Activated CD4-positive, alpha-beta T cell treated with anti-CD3 and anti-CD28 coated beads, Interleukin-2, amount 50 U/mL, for 16 hours (primary cell): ENCODE measurements around the gene PDP2.
"Not testable (repeated sequence)": the region's sequence is repeated elsewhere in the genome, so short reads cannot be mapped to it uniquely, and the experiment has no call there.

ENCODE experiments used
- DNase-seq: peaks from one replicate; pipeline ENCODE4 v3.0.0-alpha.2; 2020

PDP2 gene

GRCh38 chr16:66886914-66887313 is 6.6 kb downstream of the PDP2 start:
- DNase-seq: no peak

- DNase-seq: no peak
Measured at GRCh38 chr16:66888647-66889615, 8.6 kb downstream of the PDP2 start.

GRCh38 chr16:66889622-66890021 is 9.3 kb downstream of the PDP2 start:
- DNase-seq: no peak

DNA sequence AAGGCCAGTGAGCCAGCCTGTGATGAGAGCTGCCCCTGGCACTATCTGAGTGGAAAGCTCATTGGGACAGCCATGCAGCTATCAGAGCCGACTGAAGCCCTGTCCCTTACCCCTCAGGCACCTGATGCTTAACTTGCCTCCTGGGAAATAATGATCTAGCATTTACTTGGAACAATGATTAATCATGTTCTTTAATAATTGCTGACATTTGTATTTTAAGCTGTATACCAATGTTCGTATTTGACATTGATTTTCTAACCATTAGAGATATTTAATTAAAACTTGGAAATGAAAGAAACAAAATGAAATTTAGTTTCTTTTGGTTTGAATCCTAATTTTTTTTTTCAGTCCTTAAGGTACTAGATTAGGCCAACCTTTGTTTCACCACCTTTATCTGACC is 10.5 kb downstream of the PDP2 start:
- no peak for DNase-seq

- no peak for DNase-seq
Measured at GRCh38 chr16:66891360-66891759, 11.0 kb downstream of the PDP2 start.

DNA sequence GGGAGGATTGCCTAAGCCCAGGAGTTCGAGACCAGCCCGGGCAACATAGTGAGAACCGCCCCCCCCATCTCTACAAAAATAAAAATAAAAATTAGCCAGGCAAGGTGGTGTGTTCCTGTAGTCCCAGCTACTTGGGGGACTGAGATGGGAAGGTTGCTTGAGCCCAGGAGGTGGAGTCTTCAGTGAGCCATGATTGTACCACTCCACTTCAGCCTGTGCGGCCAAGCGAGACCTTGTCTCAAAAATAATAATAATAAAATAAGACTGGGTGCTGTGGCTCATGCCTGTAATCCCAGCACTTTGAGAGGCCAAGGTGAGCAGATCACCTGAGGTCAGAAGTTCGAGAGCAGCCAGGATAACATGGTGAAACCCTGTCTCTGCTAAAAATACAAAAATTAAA is 11.5 kb downstream of the PDP2 start:
- DNase-seq: no peak

DNA sequence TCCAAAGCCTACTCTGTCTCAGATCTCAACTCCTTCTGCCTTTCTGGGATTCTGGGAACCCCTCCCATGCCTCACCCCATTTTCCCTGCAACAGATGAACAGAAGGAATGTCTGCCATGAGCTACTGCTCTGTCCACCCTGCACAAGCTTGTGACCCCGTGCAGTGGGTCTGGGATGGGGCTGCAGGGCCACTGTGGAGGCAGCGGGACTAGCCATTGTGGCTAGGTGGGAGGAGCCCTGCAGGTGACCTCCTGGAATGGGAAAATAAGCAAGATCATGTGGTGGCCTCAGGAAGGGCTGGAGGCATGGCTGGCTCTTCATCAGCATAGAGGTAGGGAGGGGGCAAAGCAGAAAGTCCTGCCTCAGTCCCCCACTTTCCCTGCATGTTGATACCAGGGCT is 13.7 kb downstream of the PDP2 start:
- DNase-seq: no peak

- DNase-seq: peak; percentile 66
Measured at GRCh38 chr16:66894948-66895688, 14.8 kb downstream of the PDP2 start.

GRCh38 chr16:66895689-66895979 is 15.3 kb downstream of the PDP2 start:
- DNase-seq: no peak

GRCh38 chr16:66895999-66896398 is 15.7 kb downstream of the PDP2 start:
- DNase-seq: no peak

DNA sequence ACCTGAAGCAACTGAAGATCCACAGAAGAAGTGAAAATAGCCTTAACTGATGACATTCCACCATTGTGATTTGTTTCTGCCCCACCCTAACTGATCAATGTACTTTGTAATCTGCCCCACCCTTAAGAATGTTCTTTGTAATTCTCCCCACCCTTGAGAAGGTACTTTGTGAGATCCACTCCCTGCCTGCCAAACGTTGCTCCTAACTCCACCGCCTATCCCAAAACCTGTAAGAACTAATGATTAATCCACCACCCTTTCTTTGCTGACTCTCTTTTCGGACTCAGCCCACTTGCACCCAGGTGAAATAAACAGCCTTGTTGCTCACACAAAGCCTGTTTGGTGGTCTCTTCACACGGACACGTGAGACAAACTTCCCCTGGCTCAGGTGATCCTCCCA is 16.4 kb downstream of the PDP2 start:
- DNase-seq: not testable (repeated sequence)

DNA sequence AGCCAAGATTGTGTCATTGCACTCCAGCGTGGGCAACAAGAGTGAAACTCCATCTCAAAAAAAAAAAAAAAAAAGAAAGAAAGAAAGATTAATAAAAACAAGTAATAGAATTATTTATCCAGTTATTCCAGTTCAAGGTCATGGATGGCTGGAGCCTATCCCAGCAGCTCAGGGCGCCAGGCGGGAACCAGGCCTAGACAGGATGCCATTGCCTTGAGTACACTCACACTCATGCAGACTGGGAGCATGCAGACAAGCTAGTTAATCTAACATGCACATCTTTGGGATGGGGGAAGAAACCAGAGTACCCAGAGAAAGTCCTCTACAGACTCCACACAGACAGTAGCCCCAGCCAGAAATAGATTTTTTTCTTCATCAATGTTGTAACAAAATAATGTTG is 17.9 kb downstream of the PDP2 start:
- no peak for DNase-seq

DNA sequence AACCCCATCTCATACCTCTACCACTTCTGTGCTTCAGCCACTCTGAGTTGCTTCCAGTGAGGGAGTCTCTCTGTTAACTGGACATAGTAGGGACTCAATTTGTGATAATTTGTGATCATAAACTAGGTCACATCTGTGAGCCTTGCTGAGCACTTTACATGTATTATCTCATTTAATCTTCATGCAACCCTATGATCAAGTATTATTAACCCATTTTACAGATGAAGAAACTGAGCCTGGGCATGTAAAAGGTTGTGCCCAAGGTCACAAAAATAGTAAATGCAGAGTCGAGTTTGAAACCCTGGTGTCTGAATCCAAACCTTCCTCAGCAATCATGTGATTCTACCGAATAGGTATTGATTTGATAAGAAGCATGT is 18.6 kb downstream of the PDP2 start:
- no peak for DNase-seq

DNA sequence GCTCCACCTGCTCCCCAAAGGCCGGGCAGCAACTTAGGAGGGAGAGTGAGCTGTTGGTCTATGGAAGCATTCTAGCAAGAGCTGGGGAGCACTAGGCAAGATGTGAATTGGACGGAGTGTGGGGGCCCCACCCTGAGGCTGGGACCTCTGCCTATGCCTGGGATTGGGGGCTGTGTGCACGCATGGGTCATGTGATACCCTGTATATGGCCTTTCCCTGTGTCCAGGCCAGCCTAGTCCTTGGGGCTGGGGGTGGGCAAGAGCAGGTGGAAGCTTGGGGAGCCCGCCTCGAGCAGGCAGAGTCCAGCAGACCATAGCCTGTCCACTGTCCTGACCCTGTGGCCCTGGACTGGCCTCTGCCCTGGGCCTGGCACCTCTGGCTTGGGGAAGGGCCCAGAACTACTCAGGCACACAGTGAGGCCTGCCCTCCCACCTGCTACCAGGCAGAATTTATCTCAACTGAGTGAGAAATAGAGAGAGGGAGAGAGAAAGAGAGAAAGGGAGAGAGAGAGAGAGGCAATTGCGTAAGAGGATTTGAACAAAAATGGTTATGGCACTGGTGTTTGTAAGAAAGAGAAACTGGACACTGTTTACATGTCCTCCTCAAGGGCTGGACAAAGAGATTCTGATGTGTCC is 19.1 kb downstream of the PDP2 start:
- DNase-seq: no peak

DNA sequence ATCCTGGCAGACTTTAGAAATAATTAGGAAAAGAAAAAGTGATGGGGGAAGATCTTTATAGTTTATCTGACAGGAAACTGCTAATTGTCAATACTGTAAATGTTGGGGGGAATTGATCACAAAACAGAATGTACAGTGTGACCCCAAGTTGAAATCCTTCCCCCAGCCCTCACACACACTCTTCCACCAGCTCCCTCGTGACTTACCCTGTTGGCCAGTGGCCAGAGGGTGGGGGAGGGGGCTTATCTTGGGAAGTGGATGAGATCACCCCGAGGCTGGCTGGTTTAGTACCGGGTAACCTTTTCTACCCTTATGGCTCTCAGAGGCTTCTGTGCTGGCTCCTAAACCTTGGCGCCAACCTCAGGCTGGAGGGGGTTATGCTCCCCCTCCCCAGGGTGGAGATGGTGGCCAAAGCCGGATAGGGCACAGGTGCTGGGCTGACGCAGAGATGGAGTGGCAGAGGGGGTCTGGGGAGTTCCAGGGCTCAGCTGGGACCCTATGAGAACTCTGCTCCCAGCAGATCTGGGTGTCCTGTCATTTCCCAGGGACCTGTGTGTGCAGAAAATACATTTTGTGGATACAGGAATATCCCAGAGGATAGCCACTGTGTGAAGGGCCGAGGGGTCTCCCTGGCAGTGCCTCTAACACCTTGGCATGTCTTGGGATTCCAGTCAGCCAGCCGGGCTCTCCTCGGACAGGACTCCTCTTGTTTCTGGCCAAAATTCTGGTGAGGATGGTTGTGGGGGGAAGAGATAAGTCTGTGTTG is 19.8 kb downstream of the PDP2 start:
- no peak for DNase-seq

GRCh38 chr16:66900721-66901441 is 20.6 kb downstream of the PDP2 start:
- no peak for DNase-seq

DNA sequence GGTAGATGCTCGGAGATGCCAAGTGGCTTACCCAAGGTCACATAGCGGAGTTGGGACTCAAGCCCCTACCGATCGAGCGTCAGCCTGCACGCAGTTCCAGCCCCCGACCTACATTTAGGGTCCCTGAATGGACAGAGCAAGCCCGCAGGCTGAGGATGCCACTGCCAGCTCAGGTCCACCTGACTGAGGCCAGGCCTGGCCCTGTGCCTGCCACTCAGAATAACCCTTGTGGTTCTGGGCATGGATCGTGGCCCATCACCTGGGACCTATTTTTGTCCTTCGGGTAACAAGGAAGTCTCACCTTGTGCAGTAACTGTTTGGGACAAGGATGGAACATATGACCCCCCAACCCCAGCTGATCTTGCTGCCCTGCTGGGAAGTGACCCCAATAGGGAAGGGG is 21.3 kb downstream of the PDP2 start:
- DNase-seq: no peak

GRCh38 chr16:66902648-66903543 is 22.6 kb downstream of the PDP2 start:
- no peak for DNase-seq

DNA sequence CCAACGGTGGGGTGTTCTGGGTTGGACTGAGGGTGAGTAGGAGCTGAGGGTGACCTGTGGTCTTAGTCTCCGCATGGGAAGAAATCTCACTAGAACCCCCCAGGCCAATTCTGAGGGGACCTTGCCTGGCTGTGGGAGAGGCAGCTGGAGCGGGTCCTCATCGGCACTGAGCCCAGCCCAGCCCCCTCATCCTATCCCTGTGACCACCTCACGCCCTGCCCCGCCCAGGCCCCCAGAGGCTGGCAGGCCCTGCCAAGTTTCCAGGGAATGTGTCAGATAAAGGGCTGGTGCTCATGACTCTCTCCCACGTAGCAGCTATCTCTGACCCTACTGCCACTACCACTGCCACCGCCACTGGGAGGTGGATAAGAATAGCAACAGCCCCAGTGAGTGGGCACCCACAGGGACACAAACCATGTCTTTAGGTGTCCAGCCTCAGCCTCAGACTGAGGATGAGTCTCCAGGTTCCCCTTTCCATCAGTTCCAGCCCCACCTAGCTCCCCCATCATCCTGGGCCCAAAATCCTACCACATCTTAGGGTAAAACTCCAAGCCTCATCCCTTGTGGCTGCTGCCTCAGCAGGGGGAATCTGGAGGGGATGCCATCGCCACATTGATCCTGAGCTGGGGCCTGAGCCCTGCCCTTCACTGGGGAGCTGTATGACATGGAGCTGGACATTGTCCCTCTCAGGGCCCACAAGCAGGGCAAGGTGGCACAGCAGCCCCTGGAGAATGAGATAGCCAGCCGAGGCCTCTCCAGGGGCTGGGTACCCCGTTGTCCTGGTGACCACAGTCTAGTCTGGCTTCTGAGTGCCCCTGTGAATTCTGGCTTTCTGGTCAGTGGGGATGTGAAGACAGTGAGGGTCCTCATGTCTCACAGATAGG is 23.5 kb downstream of the PDP2 start:
- no peak for DNase-seq

DNA sequence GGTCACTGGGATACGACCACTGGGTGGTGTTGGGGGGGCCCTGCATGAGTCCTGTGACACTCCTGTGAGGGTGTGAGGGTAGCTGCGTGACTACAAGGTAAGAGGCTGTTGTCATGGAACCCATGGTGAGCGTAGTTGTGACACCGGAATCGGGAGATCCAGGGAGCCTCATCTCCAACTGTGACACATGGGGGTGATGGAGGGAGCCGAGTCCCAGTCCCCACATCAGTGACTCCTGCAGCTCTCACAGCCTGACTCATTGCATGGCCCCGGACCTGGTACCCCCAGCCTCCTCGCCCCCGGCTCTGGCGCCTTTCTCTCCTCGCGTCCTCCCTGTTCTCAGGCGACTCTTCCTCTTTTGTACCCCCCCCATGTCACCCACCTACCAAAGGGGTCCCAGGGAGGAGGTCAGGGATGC is 24.1 kb downstream of the PDP2 start:
- DNase-seq: no peak
